ENCODE data around the gene ABCB6. TPM values are rescaled to one million over a fixed set of nuclear protein-coding genes. Genes with fewer than 3 reads are reported as not detected.

Gene ABCB6
- total and polyA plus RNA-seq, 2 of the 8 experiments (the other 6 are each of a cell fraction or from before 2014, with no cell fraction given), result 44.9 to 50.6 TPM

DNA sequence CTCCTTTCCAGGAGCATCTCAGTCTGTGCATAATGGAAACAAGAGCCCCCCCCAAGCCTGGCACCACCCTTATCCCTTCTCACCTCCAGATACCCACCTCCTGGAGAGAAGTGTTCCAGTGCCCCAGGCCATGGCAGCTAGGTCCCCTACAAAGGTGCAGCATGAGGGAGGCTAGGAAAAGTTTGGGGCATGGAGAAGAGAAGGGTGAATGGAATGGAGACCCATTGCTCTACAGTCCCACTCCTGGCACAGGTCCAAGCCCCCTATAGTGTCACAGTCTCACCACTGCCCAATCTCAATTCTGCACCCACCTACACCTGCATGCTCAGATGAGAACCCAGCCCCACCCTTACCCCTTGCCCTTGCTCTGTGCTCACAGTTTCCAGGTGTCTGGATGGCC, 49.8 kb downstream of the ABCB6 start:
- H3K27me3 ChIP-seq (replicated peaks in 1 of 4; ENCODE audit: control insufficient read depth in 3 of 4, extremely low read depth in 1 of 4, insufficient read depth in 3 of 4, low read length in 3 of 4), result no peaks in the 10 kb centered on the region; a peak in 1 of 7 replicates
- no peak overlapping the region for H2BK120ac ChIP-seq (replicated peaks; ENCODE audit: low read depth, low read length)
- no peak overlapping the region for H2BK15ac ChIP-seq (ENCODE audit: low read length)
- H3K79me2 ChIP-seq (ENCODE audit: control insufficient read depth in 1 of 2, insufficient read depth in 2 of 2, low read length in 2 of 2), result no peaks in the 10 kb centered on the region
- no peak overlapping the region for H2BK5ac ChIP-seq (ENCODE audit: low read depth, low read length)
- no peaks in the 10 kb centered on the region for H3K23me2 ChIP-seq (ENCODE audit: low read depth, low read length)
- H2BK12ac ChIP-seq (ENCODE audit: low read depth, low read length), result no peak overlapping the region
- peaks cover 0 to 2% (median 0%) of the 10 kb centered on the region in 4 experiments; a peak in 2 of 8 replicates for H3K36me3 ChIP-seq (ENCODE audit: control insufficient read depth in 2 of 4, insufficient read depth in 4 of 4, low read length in 3 of 4)
- no peak overlapping the region for H3K27ac ChIP-seq (ENCODE audit: low read depth, low read length)
- DNase-seq (ENCODE audit: low read depth in 1 of 2, low spot score in 2 of 2) (no peak), FAIRE-seq (no peak)
- no peaks in the 10 kb centered on the region for H3K9me3 ChIP-seq (ENCODE audit: insufficient read depth in 2 of 2, low read depth in 1 of 2, low read length in 1 of 2)
- no peaks in the 10 kb centered on the region; the same call in 1 of the 2 replicates for H3K79me1 ChIP-seq (ENCODE audit: low read depth, low read length)
- H3K9ac ChIP-seq (replicated peaks in 1 of 4; ENCODE audit: extremely low read depth in 1 of 4, low read depth in 3 of 4, low read length in 3 of 4), result no peak overlapping the region
- H3K4me2 ChIP-seq (ENCODE audit: insufficient read depth in 1 of 2, low read depth in 2 of 2, low read length in 2 of 2), result no peak overlapping the region
- ChIA-PET POLR2A (ENCODE audit: partially characterized antibody) (no interaction called here), CTCF (ENCODE audit: partially characterized antibody) (interaction anchor here (1.1 to 8.3 kb wide), 5 partner anchors 12 to 140 kb away, joined by 4 to 71 read pairs (median 4); partner anchors contain the start of gene NHEJ1)
- no peak overlapping the region for H3K4me3 ChIP-seq (ENCODE audit: extremely low read depth in 1 of 4, insufficient read depth in 2 of 4, low read depth in 3 of 4, low read length in 4 of 4)
- H3K23ac ChIP-seq (ENCODE audit: insufficient read length), result no peak overlapping the region
- peaks cover 0 to 4% of the 10 kb centered on the region in 2 experiments for H4K20me1 ChIP-seq (replicated peaks in 1 of 2; ENCODE audit: control insufficient read depth in 1 of 2, insufficient read depth in 2 of 2, low read length in 2 of 2)
- H3K4me1 ChIP-seq (replicated peaks in 1 of 4; ENCODE audit: control insufficient read depth in 3 of 4, insufficient read depth in 4 of 4, low read length in 3 of 4), result no peaks in the 10 kb centered on the region
- no peak overlapping the region for H4K8ac ChIP-seq (ENCODE audit: extremely low read depth, insufficient read depth, low read length)
- no peak overlapping the region for H3K4ac ChIP-seq (replicated peaks; ENCODE audit: insufficient read length, low read depth, low read length)
- no peak overlapping the region for H2AFZ ChIP-seq (ENCODE audit: low read length)
- H2BK20ac ChIP-seq (ENCODE audit: low read length), result no peak overlapping the region
- H2AK5ac ChIP-seq (ENCODE audit: low read depth, low read length), result no peak overlapping the region
- no peak overlapping the region for H4K91ac ChIP-seq (replicated peaks; ENCODE audit: insufficient read length, low read length)
- no peak overlapping the region for H4K5ac ChIP-seq (ENCODE audit: insufficient read length, low read depth, low read length)
- H3K56ac ChIP-seq (replicated peaks; ENCODE audit: insufficient read length, low read depth, low read length), result no peak overlapping the region
- no peak overlapping the region for H3K14ac ChIP-seq (ENCODE audit: insufficient read length)
- H3K18ac ChIP-seq (ENCODE audit: extremely low read depth, low read length), result no peak overlapping the region
- TF ChIP-seq SP1 (IDR thresholded peaks at IDR 0.05; ENCODE audit: low read depth, low read length), result no peak
- TF ChIP-seq TAF1 (IDR thresholded peaks at IDR 0.05; ENCODE audit: low read depth, low read length), result no peak
- TF ChIP-seq POU5F1 (IDR thresholded peaks at IDR 0.05; ENCODE audit: low read depth, low read length), result no peak
- no peak for TF ChIP-seq SUZ12 (IDR thresholded peaks at IDR 0.05; ENCODE audit: low read length)
- TF ChIP-seq TEAD4 (IDR thresholded peaks at IDR 0.05; ENCODE audit: low read depth, low read length), result no peak
- TF ChIP-seq, protein P1, sequence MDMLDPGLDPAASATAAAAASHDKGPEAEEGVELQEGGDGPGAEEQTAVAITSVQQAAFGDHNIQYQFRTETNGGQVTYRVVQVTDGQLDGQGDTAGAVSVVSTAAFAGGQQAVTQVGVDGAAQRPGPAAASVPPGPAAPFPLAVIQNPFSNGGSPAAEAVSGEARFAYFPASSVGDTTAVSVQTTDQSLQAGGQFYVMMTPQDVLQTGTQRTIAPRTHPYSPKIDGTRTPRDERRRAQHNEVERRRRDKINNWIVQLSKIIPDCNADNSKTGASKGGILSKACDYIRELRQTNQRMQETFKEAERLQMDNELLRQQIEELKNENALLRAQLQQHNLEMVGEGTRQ (IDR thresholded peaks at IDR 0.05; ENCODE audit: low read length), result no peak
- no peak for TF ChIP-seq POLR2AphosphoS5 (IDR thresholded peaks at IDR 0.05; ENCODE audit: low read depth, low read length)
- no peak for TF ChIP-seq MAFK (IDR thresholded peaks at IDR 0.05; ENCODE audit: low read depth, low read length)
- TF ChIP-seq, protein P2, sequence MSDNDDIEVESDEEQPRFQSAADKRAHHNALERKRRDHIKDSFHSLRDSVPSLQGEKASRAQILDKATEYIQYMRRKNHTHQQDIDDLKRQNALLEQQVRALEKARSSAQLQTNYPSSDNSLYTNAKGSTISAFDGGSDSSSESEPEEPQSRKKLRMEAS (IDR thresholded peaks at IDR 0.05), result no peak
- TF ChIP-seq SRF (IDR thresholded peaks at IDR 0.05; ENCODE audit: low read depth, low read length), result no peak
- no peak for TF ChIP-seq TCF12 (IDR thresholded peaks at IDR 0.05; ENCODE audit: low read depth, low read length)
- TF ChIP-seq KDM4A (IDR thresholded peaks at IDR 0.05; ENCODE audit: low read depth, low read length, severe bottlenecking), result no peak
- TF ChIP-seq CBX8 (IDR thresholded peaks at IDR 0.05; ENCODE audit: borderline replicate concordance, low read depth, low read length), result no peak
- TF ChIP-seq SP2 (IDR thresholded peaks at IDR 0.05; ENCODE audit: low read length), result no peak
- TF ChIP-seq EP300 (IDR thresholded peaks at IDR 0.05; ENCODE audit: borderline replicate concordance in 1 of 2, low read depth in 2 of 2, low read length in 2 of 2), result no peak

Measured in H1 (cell line).